NOMO-1 treated with dmso at 0.1 percent for 144 hours (cell line): Measurements from ENCODE around the gene NKAIN4.
A peak's percentile ranks its signal among the peaks of the same experiment; 100 is the strongest.

Source experiments
- DNase-seq: peaks from one replicate; lab custom pipeline; 2025; ENCODE audit not compliant: unreplicated experiment; lab: John Stamatoyannopoulos, UW

Gene NKAIN4

GRCh38 chr20:63274381-63275228 lies 20.3 kb upstream of the NKAIN4 start:
- no peak for DNase-seq

- DNase-seq: no peak
Observed at GRCh38 chr20:63273635-63274380, 19.5 kb upstream of the NKAIN4 start.

GRCh38 chr20:63273059-63273579 lies 18.9 kb upstream of the NKAIN4 start:
- no peak for DNase-seq

- peak; percentile 85 for DNase-seq
Observed at GRCh38 chr20:63272105-63273058, 18.1 kb upstream of the NKAIN4 start, which contains the start of gene ARFGAP1. ARFGAP1 (plus strand) TSS chr20:63272813; CDS start chr20:63275581, 2,768 bp downstream.

GRCh38 chr20:63270606-63271325 lies 16.5 kb upstream of the NKAIN4 start:
- DNase-seq: no peak

- DNase-seq: no peak
Observed at GRCh38 chr20:63269724-63270123, 15.5 kb upstream of the NKAIN4 start.

GRCh38 chr20:63268671-63269439 lies 14.6 kb upstream of the NKAIN4 start:
- no peak for DNase-seq

- DNase-seq: no peak
Observed at GRCh38 chr20:63268256-63268655, 14.0 kb upstream of the NKAIN4 start.

- no peak for DNase-seq
Observed at GRCh38 chr20:63267691-63268090, 13.4 kb upstream of the NKAIN4 start.

- DNase-seq: no peak
Observed at GRCh38 chr20:63265891-63266515, 11.7 kb upstream of the NKAIN4 start.

- DNase-seq: no peak
Observed at GRCh38 chr20:63264519-63264918, 10.3 kb upstream of the NKAIN4 start.

GRCh38 chr20:63264000-63264399 lies 9.7 kb upstream of the NKAIN4 start:
- no peak for DNase-seq

GRCh38 chr20:63262836-63263235 lies 8.6 kb upstream of the NKAIN4 start:
- DNase-seq: no peak

GRCh38 chr20:63261795-63262528 lies 7.7 kb upstream of the NKAIN4 start:
- no peak for DNase-seq

- no peak for DNase-seq
Observed at GRCh38 chr20:63261060-63261794, 7.0 kb upstream of the NKAIN4 start.

GRCh38 chr20:63260521-63260920 lies 6.3 kb upstream of the NKAIN4 start:
- no peak for DNase-seq

- DNase-seq: no peak
Observed at GRCh38 chr20:63259734-63260460, 5.6 kb upstream of the NKAIN4 start.
